ENCODE measurements around the gene UGGT1. TPM values are rescaled to one million over a fixed set of nuclear protein-coding genes. Genes with fewer than 3 reads are reported as not detected.

The UGGT1 gene
- polyA plus RNA-seq, 5 donors = 26.5 to 35.6 (median 31.1) TPM

GRCh38 chr2:128215897-128216642, 125.1 kb downstream of the UGGT1 start:
- no peak for DNase-seq

- DNase-seq = no peak
These were observed 126.7 kb downstream of the UGGT1 start for GRCh38 chr2:128217671-128218070.

- DNase-seq = no peak
These were observed 128.9 kb downstream of the UGGT1 start for GRCh38 chr2:128219891-128220290.

GRCh38 chr2:128227862-128228261, 136.9 kb downstream of the UGGT1 start:
- DNase-seq = no peak

- no peak for DNase-seq
These were observed 137.9 kb downstream of the UGGT1 start for GRCh38 chr2:128228894-128229293.

- peak; percentile 69 to 74 for DNase-seq
These were observed 142.2 kb downstream of the UGGT1 start for GRCh38 chr2:128232965-128233789.

GRCh38 chr2:128233790-128234395, 142.9 kb downstream of the UGGT1 start:
- DNase-seq = no peak

- DNase-seq = no peak
These were observed 143.6 kb downstream of the UGGT1 start for GRCh38 chr2:128234613-128235012.

- no peak for DNase-seq
These were observed 144.6 kb downstream of the UGGT1 start for GRCh38 chr2:128235581-128235980.

- DNase-seq = no peak
These were observed 145.6 kb downstream of the UGGT1 start for GRCh38 chr2:128236491-128237035.

GRCh38 chr2:128237081-128237534, 146.1 kb downstream of the UGGT1 start:
- DNase-seq = no peak

GRCh38 chr2:128237911-128238697, 147.1 kb downstream of the UGGT1 start:
- DNase-seq = no peak

- no peak for DNase-seq
These were observed 150.9 kb downstream of the UGGT1 start for GRCh38 chr2:128241896-128242295.

Other genes with a start within 250 kb of the UGGT1 start
- 10 to 100 TPM; 32.5 to 38.0 (median 35.3) TPM for gene POLR2D, start 233.0 kb upstream of the UGGT1 start, polyA plus RNA-seq (ENCODE audit: insufficient read depth in 1 of 5, insufficient read length in 5 of 5, low replicate concordance in 1 of 5)
- gene AMMECR1L, start 205.2 kb upstream of the UGGT1 start, polyA plus RNA-seq (ENCODE audit: insufficient read depth in 1 of 5, insufficient read length in 5 of 5, low replicate concordance in 1 of 5) = 10 to 100 TPM; 20.9 to 25.2 (median 23.5) TPM
- gene SAP130, start 63.1 kb upstream of the UGGT1 start, polyA plus RNA-seq (ENCODE audit: insufficient read depth in 1 of 5, insufficient read length in 5 of 5, low replicate concordance in 1 of 5) = 10 to 100 TPM; 22.1 to 26.8 (median 23.1) TPM
- 10 to 100 TPM; 26.4 to 42.3 (median 36.4) TPM for gene HS6ST1, start 227.7 kb downstream of the UGGT1 start, polyA plus RNA-seq (ENCODE audit: insufficient read depth in 1 of 5, insufficient read length in 5 of 5, low replicate concordance in 1 of 5)